Fibroblast of lung (primary cell): Measurements from ENCODE around the gene FARP1.

Source experiments
- CTCF ChIP-seq, 2 donors: IDR thresholded peaks in 1 of 2; conservative IDR thresholded peaks in 1 of 2; 1 replicate in 1 of 2; 2 replicates in 1 of 2; pipeline ENCODE4 v1.5.1; 2011 to 2012; ENCODE audit warnings: low read length in 2 of 2, control low read depth in 1 of 2, inconsistent platforms in 1 of 2, low read depth in 1 of 2, mild to moderate bottlenecking in 1 of 2
- EZH2 ChIP-seq: IDR thresholded peaks from 2 replicates; pipeline ENCODE4 v1.5.1; 2012; ENCODE audit warnings: low read length, control low read depth, mild to moderate bottlenecking; ENCODE audit errors: missing control alignments

GRCh38 chr13:98495627-98496478 lies 353.0 kb downstream of the FARP1 start:
- TF ChIP-seq CTCF (conservative IDR thresholded peaks at IDR 0.05 in 1 of 2, IDR thresholded peaks at IDR 0.05 in 1 of 2; ENCODE audit: low read depth in 1 of 2, low read length in 2 of 2) (no peak), EZH2 (no peak)
